GM18870 (cell line): ENCODE data around the gene ADAM33.

Experiments used
- ATAC-seq: cut with Tn5 transposase; IDR thresholded peaks from one replicate; pipeline ENCODE4 v1.9.1; 2021; ENCODE audit warnings: moderate library complexity; ENCODE audit not compliant: unreplicated experiment

ADAM33 gene

GRCh38 chr20:3670945-3671344, 10.9 kb downstream of the ADAM33 start:
- no peak for ATAC-seq

- ATAC-seq: no peak
These were observed 11.3 kb downstream of the ADAM33 start for GRCh38 chr20:3670511-3670910.

- ATAC-seq: no peak
These were observed 12.0 kb downstream of the ADAM33 start for GRCh38 chr20:3669710-3670367.

GRCh38 chr20:3667434-3668037, 14.3 kb downstream of the ADAM33 start:
- no peak for ATAC-seq

GRCh38 chr20:3663858-3664257, 18.0 kb downstream of the ADAM33 start:
- no peak for ATAC-seq

GRCh38 chr20:3663031-3663701, 18.6 kb downstream of the ADAM33 start, which contains the start of gene GFRA4:
Gene GFRA4 (minus strand): TSS chr20:3663399. CDS start chr20:3663399, 0 bp downstream.
- ATAC-seq: no peak

DNA sequence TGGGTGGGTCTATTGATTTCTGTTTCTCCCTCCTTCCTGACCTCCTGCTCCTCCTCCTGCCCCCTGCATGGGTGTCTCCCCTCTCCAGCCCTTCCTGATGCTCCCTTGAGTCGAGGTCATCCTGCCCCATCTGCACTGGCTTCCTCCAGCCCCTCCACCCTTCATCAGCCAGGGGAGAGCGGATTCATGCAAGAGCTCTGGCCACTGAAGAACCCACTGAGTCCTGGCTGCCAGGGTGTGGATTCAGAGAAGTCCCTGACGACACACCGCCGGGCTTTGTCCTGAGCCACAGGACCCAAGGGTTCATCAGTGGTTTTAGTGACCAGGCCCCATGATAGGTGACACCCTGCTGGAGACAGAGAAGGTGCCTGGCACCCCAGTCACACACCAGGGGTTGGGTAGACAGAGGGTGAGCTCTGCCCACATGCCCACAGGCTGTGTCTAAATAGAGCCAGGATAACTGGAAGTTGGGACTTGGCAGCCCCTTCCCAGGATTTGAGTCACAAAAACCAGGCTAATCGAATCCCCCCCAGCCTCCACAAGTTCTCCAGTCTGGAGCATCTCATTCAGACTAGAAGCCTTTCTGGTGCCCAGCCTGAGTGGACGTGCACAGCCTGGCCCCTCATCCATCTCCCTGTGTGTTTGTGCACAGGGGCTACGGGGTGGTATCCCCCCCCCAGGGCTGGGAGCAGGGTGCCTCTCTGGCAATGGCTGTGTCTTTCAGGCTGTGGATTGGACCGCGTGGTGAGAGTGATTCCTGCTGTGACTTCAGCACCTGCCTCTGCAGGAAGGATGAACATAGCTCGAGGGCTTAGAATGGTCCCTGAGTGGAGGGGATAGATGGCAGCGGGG, 19.8 kb downstream of the ADAM33 start:
- no peak for ATAC-seq

GRCh38 chr20:3661060-3661813, 20.6 kb downstream of the ADAM33 start:
- ATAC-seq: no peak

DNA sequence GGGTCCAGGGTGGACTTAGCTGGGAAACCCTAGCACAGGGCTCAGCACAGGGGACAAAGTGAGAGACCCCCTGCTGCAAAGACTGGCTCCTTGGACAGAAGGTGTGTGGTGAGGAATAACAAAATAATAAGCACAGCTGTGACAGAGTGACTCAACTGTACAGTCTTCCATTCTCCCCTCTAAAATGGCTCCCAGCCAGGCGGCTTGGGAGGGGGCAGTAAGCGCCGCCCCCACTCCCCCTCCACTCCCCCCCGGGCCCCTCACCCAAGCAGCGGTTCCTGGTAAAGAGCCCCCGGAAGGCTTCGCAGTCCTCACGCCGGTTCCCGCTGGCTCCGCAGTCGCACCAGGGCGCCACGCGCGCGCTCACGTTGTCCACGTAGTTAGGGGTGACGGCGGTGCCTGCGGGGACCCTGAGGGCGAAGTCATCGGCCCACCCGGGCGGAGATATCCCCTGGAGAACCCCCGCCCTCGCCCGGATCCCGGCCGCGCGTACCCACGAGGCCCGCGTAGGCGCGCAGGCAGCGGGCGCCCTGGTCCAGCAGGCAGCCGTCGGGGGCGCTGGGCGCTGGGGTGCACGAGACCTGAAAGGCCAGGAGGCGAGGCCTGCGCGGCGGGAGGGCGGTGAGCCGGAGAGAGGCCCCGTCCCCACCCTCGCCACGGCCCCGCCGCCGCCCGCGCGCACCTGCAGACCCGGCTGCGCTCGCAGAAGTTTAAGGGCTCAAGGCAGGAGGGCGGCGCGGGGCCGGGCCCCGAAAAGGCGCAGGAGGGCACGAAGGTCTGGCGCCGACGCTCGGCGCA, 21.3 kb downstream of the ADAM33 start:
- ATAC-seq: no peak

- ATAC-seq: no peak
These were observed 22.1 kb downstream of the ADAM33 start for GRCh38 chr20:3659492-3660261.

- ATAC-seq: peak; percentile 93
These were observed 22.9 kb downstream of the ADAM33 start for GRCh38 chr20:3658716-3659491.

- no peak for ATAC-seq
These were observed 23.6 kb downstream of the ADAM33 start for GRCh38 chr20:3658019-3658715.

- no peak for ATAC-seq
These were observed 26.7 kb downstream of the ADAM33 start for GRCh38 chr20:3655131-3655405.

DNA sequence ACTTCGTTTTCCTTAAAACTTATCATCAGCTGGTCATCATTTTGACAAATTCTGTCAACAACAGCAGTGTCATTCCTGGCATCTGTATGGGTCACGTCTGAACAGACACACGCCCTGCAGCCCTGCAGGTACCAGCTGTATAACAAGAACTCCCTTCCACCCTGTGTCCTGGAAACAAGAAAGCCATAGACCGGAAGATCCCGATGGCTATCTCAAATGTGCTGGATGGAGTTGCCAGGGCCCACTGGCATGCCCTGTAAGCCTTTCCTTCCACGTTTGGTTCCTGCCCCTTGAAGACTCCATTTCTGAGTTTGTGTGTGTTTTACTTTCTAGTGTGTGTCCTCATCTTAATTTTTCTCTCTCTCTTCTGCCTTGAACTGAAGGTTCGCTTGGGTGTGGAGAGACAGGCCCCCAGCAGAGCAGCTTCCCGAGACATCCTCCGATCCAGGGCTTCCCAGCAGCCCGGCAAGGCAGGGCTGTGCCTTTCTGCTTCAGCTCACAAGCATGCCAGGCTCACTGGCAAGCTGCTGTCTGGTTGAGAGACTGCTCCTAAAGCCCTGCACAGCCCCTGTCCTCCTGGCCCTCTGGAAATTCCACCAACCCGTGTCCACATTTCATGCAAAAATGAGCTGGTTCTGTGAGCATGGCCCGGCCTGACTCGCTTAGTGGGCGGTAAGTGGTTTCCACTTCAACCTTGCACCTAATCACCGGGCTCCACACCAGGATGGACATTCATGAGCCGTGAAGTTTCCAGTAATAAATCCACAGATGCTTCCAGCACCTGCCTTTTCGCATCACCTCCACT, 27.3 kb downstream of the ADAM33 start:
- no peak for ATAC-seq

- no peak for ATAC-seq
These were observed 27.9 kb downstream of the ADAM33 start for GRCh38 chr20:3653921-3654320.

DNA sequence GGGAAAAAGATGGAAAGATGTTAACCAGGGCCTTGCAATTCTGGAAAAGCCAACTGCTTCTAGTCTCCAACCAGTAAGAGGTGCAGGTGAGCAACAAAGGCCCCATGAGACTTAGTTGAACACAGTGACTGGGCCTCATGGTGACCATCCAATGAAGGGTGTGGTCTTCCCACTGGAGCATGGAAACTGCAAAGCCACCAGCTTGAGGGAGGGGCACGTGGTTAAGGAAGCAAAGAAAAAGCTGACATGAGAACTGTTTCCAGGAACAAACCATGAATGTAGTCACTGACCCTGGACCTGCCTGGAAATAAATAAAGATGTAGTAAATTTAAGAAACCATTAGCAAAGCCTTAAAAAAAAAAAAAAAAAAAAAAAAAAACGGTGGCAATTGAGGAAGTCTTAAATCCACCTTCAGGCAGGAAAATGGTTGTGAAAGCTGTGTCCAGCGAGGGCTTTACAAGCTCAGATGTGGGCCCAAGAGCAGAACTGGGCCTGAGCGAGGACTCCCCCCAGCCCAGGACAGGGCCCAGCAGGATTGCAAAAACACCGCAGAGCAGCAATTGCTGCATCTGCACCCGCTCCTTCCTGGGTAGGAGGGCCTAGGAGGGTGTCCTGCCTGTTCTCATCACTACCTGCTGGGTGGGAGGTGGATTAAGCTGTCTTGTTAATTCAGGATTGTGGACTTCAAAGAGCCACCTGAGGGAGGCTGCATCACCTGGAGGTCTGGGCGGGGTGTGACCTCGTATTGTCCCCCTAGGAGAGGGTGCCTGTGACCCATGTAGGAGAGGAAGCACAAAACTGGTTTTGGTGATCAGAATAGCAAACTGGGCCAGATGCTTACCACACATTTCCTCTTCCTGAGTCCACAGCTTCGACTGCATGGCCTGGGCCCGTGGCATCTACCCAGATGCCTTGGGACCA, 28.9 kb downstream of the ADAM33 start:
- ATAC-seq: no peak
